ENCODE results near the gene ROCK2.

GRCh38 chr2:11332596-11332995, 11.8 kb downstream of the ROCK2 start:
- TF ChIP-seq EP300 (IDR thresholded peaks at IDR 0.05) (no peak), CTCF (IDR thresholded peaks at IDR 0.05) (no peak), POLR2A (IDR thresholded peaks at IDR 0.05) (no peak)
